Measurements from ENCODE around the gene NOS1AP.

NOS1AP gene

DNA sequence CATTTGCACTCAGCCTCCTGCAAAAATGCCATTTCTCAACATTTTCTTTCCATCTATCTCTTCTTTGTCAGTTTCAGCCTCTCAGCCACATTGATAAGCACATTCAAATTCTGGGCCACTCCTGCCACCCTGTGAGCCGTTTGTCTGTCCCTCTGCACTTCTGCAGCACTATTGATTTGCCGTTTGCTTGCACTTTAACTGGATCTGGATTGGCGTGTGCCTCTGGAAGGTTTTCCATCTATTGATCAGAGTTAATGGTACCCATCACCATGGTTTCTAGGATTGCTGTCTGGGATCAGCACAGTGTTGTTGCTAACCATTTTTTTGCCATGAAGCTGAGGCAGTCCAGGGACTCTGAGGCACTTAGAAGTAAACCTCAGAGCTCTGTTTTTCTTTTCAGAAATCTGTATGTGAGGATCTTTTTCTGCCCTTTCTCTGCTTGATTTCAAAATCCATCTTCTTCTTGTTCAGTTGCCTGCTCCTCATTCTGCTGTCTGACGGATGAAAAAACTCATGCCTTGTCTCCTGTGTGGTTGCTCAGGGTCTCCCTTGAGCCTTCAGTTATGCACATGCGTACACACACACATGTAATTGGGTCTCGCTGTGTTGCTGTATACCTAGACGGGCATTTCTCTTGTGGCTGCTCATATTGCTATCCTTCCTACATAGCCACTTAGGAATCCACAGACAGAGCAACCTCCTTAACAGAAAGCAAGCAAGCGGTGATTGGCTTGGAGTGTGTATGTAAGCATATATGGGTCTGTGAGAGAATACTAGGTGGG is 67.9 kb downstream of the NOS1AP start:
- no peak for DNase-seq (ENCODE audit: low read depth in 2 of 2)

DNA sequence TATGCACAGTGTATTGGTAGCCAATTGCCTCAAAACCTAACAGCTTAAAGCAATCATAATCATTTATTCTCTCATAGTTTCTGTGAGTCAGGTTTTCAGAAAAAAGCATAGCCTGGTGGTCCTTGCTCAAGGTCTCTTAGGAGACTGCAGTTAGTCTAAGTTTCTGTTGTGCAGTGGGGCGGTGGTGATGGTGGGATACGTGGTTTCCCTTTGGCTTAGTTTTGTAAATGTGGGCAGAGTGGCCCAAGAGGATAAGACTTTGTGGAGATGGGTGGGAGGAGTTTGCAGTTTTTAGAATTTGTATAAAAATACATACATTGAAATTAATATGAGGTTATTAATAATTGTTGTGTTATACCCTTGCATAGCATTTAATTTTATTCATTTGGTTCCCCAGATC is 68.6 kb downstream of the NOS1AP start:
- DNase-seq (ENCODE audit: low read depth in 2 of 2) = no peak

DNA sequence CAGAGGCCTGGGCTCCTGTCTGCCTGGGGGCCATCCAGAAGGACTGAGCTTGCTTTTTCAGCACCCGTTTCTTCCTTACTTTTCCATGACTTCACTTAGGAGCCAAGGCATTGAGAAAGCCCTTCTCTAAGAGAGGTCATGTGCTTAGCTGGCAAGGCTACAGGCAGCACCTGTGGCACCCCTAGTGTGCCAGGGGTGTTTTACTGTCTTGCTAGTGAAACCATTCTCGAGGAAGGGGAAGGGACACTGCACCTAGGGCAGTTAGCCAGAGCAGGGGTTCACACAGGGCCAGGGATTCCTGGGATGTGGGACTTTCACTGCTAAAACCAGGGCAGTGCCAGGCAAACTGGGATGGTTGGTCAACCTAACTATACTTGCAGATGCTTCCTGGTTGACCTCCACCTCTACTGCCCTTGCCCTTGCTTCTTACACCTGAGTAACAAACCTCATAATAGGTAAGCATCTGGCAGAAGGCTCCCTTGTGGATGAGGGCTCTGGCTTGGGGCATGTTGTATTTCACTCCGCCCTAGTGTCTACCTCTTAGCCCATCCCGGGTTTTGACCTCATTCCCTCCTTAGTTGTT is 69.2 kb downstream of the NOS1AP start:
- DNase-seq (ENCODE audit: low read depth in 2 of 2) = no peak

DNA sequence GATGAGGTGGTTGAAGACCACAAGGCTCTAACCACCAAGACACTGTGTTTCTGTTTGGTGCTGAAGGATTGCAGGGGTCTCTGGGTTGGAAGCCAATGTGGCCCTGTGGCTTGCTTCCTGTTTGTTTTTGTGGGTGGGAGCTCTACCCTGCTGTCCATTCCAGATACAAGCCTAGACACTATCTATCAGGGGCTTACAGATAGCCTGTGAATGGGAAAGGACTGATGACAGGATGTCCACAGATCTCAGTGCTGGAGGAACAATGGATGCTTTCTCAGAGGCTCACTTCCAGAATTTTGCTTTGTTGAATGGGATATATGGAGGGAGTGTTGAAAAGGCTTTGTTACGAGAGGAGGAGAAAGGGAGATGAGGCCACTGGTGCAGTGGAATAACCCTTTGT is 69.7 kb downstream of the NOS1AP start:
- DNase-seq (ENCODE audit: low read depth in 2 of 2) = no peak

DNA sequence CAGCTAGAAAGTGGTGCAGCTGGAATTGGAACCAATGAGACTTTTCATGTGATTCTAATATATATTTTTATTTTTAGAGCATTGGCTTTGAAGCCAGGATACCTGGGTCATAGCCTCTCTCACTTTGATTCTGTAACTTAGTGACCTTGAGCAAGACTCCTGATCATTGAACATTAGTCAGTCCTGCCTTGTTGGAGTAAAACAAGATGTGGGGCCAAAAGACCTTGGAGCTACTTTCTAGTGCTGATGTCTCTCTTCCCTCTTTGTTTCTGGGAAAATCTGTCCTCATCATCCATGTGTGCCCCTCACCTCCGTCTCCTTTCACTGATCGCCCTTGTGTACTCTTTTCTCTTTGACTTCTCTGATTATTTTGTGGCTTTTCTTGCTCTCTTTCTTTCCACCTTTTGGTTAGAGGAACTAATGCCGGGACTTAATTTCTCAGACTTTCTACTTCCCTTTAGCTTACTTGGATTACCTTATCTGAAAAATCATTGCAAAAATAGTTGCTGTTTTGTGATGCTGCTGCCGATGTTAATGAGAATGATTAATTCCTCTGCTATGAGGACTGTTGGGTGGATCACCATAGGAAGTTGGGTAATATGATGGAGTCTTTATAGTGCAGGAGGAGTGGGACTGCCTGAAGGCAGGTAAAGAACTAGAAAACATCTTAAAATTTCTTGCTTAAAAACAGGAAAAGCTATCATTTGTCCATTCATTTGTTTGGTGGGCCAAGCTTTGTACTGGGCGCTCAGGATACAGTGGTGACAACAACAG is 72.0 kb downstream of the NOS1AP start:
- no peak for DNase-seq (ENCODE audit: low read depth in 2 of 2)

DNA sequence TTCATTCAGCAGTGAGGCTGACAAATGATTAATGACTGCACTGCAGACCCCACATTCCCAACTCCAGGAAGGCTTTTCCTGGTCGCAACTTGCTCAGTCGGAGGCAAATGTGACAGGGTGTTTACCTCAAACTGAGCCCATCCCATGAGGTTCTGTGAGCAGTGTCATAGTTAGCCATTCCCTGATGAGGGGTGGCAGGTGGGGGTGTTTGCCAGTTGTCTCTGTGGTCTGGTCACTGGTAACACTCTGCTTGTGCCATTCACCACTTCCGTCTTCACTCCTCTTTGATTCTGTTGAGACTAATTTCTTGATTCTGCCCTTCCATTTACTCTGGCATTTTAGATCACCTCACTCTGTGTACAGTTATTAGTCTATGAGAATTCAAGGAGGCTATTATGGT is 73.5 kb downstream of the NOS1AP start:
- DNase-seq (ENCODE audit: low read depth in 2 of 2) = no peak

DNA sequence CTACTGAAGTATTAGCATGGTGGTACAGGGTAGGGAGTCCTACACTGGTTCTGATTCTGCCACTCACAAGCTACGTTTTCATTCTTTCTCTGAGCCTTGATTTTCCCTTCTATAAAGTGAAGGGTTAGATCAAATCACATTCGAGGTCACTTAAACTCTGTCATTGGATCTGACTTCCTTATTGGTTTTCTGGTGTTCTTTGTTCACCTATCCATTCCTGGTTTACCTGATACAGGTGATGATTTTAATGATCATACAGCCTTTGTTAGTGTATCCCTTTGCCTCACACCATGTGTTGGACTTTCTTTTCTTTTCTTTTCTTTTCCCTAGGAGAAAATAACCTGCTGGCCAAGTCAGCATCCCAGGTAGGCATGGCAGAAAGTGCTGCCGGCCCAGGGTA is 74.8 kb downstream of the NOS1AP start:
- no peak for DNase-seq (ENCODE audit: low read depth in 2 of 2)

DNA sequence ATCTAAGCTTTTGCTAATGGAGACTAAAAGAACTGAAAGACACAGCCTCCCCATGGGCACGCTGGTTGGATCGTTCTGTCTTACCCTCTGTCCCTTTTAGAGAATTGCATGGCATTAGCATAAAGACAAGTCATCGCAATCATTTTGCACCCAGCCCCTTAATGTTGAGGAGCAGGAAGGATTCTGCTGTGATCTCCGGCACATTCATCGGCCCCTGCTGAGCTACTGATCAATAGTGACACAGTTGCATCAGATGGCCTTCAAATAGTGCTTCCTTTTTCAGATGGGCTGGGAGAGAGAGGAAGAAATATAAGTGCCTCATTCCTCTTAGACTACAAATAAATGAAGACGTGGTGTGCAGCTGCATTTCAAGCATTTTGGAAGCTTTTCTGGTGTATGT is 75.4 kb downstream of the NOS1AP start:
- no peak for DNase-seq (ENCODE audit: low read depth in 2 of 2)

DNA sequence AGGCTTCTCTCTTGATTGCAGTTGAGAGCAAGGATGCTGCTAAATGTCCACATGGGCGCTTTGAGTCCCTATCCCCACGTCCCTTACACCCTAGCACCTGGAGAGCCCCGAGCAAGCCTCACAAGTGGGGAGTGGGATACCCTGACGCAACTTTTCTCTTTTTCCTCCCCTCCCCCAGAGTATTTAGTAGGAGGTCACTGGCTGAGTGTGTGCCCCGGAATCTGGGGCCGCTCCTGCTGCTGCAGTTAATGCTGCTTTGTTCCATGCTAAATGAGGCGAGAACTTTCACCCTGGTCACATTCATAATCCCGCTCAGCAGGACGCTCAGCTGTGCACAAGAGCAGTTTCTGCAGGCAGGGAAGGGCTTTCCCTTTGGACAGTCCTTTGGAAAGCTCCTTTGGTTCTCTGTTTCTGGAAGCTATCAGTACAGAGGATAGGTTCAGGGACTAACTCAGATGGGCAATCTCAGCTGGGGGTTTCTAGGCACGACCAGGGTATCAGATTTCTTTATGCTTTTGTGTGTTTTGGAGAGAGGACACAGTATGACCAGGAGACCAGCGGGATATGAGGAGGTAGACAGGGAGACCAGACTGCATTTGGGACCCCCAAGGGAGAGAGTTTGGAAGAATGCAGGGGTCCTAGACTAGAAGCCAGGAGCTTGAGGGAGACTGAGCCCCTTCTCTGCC is 75.9 kb downstream of the NOS1AP start:
- no peak for DNase-seq (ENCODE audit: low read depth in 2 of 2)

DNA sequence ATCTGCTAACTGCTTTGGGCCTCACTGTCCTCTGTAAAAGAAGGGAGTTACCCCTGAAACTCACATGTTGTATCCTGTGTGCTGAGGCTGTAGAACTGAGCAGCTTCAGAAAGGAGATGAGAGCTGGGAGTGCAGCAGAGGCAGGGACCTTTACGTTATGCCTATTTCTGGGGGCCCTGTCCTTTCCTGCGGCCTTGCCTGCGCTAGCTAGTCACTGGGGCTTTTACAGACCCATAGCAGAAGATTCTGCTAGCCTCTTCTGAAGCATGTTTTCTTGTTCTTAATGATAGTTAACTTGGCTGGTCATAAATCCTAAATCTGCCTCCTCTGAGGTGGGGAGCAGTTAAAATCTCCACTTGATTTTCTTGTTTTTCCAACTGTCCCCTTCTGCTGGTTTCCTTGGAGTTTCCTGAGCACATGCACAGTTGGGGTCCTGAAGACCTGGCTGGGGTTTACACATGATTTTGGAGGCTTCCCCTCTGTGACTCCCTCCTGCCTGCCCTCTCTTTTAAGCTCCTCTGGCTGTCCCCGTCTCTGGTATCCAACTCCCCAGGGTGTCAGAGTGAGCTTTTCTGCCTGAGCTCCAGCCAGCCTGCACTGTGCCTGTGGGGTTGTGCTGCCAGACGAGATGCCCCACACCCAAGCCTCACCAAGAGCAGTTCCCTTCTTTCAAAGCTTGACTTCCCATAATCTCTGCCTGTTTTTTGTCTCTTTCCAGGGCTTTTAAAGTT is 76.6 kb downstream of the NOS1AP start:
- DNase-seq (ENCODE audit: low read depth in 2 of 2) = no peak

DNA sequence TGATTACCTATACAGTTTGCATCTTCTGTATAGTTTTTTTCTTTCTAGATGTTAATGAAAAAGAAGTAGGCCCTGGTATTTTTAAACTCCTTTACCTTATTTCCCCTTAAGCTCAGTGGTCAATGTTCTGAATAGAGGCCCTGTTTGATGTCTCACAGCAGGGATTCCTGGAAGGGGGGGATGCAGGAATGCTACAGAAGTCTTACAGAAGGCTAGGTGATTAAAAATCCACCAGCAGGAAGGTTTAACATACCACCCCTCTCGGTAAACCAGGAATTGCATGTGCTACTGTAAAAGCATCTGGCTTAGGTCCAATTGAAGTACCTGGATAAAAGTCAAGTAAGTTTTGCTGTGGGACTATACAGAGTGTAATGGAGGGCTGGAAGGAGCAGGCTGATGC is 78.3 kb downstream of the NOS1AP start:
- no peak for DNase-seq (ENCODE audit: low read depth in 2 of 2)

DNA sequence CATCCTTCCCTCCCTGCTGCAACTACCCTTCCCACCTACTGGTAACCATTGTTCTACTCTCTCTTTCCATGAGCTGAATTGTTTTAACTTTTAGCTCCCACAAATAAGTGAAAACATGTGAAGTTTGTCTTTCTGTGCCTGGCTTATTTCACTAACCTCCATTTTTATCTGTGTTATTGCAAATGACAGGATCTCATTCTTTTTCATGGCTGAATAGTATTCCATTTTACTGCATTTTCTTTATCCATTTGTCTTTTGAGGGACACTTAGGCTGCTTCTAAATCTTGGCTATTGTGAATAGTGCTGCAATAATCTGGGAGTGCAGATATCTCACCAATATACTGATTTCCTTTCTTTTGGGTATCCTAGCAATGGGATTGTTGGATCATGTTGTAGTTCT is 80.6 kb downstream of the NOS1AP start:
- DNase-seq (ENCODE audit: low read depth in 2 of 2) = no peak

DNA sequence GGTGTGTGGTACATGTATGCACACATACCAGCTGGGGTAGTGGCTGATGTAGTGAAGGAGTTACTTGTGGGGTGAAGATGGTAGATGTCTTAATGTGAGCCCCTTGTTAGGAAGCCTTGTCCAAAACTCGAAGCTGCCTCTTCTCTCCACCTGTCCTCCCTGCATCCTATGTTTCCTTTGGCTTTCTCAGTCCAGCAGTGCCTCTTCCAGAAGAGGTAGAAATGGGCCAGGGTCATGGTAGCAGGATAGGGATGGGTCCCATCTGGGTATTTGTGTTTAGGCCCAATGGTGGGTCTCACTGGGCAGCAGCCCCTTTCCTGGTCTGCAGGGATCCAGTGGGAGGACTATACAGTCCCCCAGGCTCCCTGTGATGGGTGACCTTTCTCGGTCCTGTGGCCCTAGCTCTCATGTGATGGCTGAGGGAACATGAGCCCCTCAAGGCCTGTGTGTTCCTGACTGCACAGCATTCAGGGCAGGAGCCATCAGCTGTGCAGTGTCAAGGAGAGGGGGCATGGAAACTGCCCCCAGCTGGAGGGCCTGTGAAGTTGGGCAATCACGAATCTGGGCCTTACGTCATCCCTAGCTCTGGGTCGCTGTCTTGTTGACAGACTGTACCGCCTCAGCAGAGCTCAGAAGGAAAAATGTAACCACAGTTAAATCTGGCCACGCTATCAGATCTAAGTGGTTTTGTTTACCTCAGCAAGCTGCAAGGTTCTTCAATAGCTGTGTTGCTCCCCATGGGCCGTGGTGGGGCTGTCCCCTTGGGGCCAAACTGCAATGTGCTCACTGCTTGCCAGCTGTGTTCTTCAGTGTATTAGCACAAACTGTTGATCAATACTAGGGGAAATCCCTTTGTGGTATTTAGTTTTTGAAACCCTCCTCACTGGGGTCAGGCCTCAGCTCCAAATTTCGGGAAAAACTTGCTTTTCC is 82.7 kb downstream of the NOS1AP start:
- DNase-seq (ENCODE audit: low read depth in 2 of 2) = no peak

DNA sequence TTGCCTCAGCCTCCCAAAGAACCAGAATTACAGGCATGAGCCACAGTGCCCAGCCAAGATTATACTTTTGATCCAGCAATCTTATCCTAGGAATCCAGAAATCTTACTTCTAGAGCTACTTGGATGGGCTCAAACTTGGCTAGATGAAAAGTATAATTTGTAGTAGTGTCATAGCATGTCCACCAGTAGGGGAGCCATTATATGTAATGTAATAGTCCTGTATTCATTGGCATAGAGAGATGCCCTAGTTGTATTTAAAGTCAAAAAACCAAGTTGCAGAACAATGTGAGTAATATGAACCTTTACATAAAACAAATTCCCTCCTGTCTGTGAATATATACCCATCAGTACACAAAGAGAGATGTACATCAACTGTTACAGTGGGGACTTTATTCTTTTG is 83.9 kb downstream of the NOS1AP start:
- DNase-seq (ENCODE audit: low read depth in 2 of 2) = no peak

DNA sequence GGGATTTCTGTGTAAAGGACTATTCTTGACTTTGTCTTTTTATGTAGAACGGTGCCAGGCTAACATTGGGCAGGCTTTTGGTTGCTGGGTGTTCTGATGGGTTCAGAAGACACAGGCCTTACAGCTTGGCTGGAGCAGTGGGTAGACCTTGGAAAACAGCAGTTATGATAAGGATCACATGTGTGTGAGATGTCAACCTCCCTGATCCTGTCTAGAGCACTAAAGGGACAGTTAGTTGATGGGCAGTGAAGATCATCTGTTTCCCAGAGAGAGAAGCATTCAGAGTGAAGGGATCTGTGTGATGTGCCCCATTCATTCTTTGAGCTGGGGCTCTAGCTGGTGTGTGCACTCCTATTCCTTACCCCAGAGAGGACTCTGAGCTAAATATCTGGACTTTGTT is 88.0 kb downstream of the NOS1AP start:
- no peak for DNase-seq (ENCODE audit: low read depth in 2 of 2)

DNA sequence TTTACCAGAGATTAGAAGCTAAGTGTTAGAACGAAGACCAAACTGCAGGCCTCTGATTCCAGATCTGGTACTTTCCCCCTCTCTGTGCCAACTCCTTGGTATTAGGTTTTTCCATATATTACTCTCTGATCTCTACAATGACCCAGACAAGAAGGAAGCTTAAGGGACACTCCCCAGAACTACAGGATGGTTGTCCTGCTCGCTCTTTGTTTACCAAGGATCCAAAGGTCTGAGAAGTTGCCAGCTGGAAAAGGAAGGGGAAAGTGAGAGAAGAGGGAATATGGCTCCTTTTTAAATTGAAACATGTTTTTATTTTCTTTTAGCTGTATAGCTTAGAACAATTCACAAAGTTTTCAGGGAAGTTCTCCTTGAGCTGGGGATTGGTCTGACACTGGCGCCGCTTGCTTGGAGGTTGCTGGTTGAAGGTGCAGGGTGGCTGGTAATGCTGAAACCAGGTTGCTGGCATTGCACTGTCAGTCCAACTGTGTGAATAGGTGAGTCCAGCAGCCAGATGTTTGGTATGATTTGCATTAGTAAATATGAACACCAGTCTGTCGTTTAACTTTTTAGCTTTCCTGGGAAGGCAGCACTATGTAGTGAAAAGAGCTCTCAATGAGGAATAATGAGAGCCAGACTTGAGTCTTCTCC is 89.3 kb downstream of the NOS1AP start:
- DNase-seq (ENCODE audit: low read depth in 2 of 2) = no peak

DNA sequence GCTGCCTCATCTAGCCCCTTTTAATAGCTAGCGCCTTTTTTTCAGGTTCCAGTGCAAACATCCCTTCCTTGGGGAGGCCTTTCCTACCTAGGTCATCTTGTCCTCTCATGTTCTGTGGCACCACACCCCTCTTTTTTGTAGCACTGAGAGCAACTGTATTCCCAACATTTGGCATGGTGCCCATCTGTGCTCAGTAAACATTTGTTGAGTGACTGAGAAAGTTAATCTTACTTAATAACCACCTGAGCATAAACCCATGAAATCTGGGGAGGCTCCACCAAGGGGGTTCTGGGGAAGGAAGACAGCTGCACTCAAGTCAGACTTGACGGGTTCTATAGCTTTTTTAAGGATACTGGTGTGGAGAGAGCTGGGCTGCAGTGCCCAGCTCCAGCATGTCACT is 90.0 kb downstream of the NOS1AP start:
- no peak for DNase-seq (ENCODE audit: low read depth in 2 of 2)

DNA sequence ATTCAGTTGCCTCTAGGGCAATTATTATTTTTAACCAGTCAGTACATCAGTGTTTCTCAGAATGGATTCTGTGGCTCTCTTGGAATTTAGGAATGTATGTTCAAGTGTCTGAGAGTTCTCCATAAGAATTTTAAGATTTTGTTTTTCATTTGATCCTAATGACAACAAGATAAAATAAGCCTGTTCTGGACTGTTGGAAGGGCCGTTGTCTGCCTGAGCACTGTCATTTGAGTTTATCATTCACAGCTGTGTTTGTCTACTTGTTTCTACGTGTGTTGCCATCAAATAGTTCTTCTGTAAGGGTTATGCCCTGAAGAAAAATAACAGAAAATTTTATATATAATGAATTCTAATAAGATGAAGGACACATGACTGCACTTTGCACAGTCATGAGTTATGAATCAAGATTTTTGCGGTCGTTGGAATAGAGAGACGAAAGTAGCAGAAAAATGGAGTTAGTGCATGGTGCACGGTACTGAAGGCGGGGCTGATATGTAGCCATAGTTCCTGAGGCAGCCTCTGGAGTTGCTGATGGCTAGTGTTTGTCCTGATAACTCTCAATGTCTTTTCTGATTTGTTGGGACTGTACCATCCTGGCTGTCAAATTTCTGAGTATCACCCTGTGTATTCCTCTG is 92.5 kb downstream of the NOS1AP start:
- no peak for DNase-seq (ENCODE audit: low read depth in 2 of 2)

DNA sequence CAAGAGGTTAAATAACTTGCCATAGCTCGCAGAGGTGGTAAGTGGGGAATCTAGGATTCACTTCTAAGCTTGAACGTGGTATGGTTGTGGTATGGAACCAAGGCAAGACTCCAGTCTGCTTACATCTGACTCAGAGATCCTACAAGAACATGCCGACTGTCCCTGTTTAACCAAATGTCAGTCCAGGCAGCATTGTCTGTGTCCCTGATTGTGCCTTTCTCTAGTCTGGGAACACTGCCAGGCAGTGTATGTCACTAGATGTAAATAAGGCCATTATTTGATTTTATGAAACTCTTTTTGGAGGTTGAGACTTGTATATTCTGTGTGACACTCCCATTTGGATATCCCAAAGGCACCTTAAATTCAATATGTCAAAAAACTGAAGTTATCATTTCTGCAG is 96.0 kb downstream of the NOS1AP start:
- DNase-seq (ENCODE audit: low read depth in 2 of 2) = no peak
